GM08714 (cell line): ENCODE measurements around the gene UXS1.

Experiments
- H3K4me3 ChIP-seq: fragments of 200-500 bp; sonication (Bioruptor generic); 2 replicates; pipeline ENCODE4 v1.5.1; 2014; ENCODE audit warnings: mild to moderate bottlenecking, low read length, inconsistent platforms
- ZNF274 ChIP-seq: IDR thresholded peaks from 2 replicates; pipeline ENCODE4 v1.6.1; 2012; ENCODE audit warnings: mild to moderate bottlenecking, low read depth, low read length

UXS1 gene

GRCh38 chr2:106059416-106060065 lies 134.6 kb downstream of the UXS1 start:
- H3K4me3 ChIP-seq: no peak overlapping the region
- TF ChIP-seq ZNF274: no peak

DNA sequence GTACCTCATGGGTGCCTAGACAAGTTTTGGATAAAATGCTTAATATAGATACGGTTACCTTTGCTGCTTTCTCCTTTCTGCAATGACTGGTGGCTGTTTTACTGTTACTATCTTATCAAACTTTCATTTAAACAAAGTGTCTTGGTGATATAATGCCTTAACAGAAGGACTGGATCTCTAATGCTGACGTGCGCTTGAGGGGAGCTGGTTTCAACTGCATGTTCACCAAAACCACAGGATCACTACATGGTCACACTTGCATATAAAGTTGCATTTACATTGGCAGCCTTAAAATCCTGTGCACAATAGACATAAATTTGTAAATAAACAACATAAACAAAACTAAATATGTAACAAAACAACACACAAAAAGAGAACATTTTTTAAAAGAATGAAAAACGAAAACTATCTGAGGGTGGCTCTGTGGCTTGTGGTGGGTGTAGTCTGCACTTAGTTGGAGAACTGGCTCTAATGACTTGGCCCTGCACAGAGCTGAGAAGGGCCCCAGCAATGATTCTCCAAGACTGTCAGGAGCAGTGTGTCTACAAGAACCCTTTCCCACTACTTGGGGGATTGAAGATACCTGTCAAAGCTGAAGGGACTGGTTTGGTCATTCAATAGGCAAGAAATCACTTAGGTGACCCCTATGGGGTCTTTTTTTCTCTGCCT lies 135.5 kb downstream of the UXS1 start:
- H3K4me3 ChIP-seq: no peak overlapping the region
- no peak for TF ChIP-seq ZNF274

DNA sequence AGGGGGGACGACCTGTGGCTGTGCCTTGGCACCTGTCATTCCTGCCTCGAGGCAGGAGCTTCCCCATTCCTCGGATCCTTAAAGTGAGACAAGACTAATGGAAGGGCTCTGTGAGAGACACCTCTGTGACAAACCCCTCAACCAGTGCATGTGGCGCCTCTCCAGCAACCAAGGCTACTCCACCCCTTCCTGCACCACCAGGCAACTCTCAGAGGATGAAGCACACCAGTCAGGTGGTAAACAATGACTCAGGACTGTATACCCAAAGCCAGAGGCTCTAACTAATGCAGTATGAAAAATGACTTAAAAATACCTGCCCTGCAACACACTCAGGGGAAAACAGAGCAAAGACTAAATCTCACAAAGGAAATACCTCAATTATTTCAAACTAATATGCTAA lies 136.9 kb downstream of the UXS1 start:
- H3K4me3 ChIP-seq: no peak overlapping the region
- no peak for TF ChIP-seq ZNF274

- no peak for TF ChIP-seq ZNF274
- no peak overlapping the region for H3K4me3 ChIP-seq
These were observed 139.0 kb downstream of the UXS1 start for GRCh38 chr2:106054880-106055655.

GRCh38 chr2:106054321-106054720 lies 139.8 kb downstream of the UXS1 start:
- no peak for TF ChIP-seq ZNF274
- no peak overlapping the region for H3K4me3 ChIP-seq

DNA sequence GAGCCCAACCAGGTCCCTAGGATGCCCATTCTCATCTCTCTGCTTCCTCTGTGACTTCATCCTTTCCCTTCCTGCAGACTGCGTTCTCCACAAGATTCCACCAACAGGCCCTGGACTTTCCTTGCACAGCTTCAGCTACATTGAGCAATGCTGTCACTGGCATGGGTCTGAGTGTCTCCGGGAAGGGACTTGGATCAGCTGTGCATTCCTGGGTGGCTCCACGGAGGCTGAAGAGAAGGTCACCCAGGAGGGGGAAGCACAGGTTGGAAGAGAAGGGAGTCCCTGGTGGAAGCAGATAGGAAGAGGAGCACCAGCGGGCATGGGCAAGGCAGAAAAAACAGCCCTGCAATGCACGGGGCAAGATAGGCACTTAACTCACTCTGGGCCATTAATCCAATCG lies 140.5 kb downstream of the UXS1 start:
- H3K4me3 ChIP-seq: no peak overlapping the region

GRCh38 chr2:106053116-106053515 lies 141.0 kb downstream of the UXS1 start:
- no peak for TF ChIP-seq ZNF274
- H3K4me3 ChIP-seq: no peak overlapping the region

More for the DNA sequence above, 140.5 kb downstream of the UXS1 start:
- TF ChIP-seq ZNF274: no peak

DNA sequence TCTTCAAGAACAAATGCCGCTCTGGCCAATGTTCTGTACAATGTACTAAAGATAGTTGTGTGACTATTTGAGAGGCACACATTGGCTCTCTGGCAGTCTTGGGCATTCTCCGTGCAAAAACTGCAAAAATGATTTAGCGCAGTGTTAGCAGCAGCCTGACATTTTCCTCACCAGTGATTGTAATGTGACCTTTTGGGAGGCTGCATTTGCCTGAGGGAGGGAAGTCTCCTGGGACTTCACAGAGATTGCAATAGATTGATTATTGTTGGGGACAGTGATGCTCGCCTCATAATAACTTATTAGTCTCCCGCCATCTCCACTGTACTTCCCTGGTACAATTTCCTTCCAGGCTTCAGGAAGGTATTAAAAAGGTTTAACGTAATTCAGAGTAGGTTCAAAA lies 149.2 kb downstream of the UXS1 start:
- H3K4me3 ChIP-seq: no peak overlapping the region
- no peak for TF ChIP-seq ZNF274

DNA sequence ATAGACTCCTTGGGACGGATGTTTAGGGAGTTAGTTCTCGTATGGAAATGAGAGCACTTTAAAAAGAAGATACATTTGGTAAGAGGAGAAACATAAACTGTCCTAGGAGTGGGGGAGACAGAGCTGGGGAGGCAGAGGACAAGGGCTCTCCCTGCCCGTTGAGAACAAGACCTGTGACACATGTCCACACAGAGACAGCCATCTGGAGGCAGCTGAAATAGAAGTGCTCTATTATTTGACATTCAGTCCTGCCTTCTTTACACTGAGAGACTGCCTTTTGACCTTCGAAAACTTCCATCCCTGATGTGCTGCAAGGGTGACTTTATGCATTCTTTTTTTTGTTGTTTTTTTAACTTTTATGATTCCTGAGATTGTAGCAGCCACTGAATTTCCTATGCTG lies 150.1 kb downstream of the UXS1 start:
- H3K4me3 ChIP-seq: no peak overlapping the region
- no peak for TF ChIP-seq ZNF274
